HG02571 (cell line): ENCODE results near the gene LY6G6D.

Experiments used
- ATAC-seq: cut with Tn5 transposase; IDR thresholded peaks from one replicate; pipeline ENCODE4 v1.9.1; 2021; ENCODE audit warnings: mild to moderate bottlenecking, moderate library complexity; ENCODE audit not compliant: unreplicated experiment

The LY6G6D gene, protein sequence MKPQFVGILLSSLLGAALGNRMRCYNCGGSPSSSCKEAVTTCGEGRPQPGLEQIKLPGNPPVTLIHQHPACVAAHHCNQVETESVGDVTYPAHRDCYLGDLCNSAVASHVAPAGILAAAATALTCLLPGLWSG

DNA sequence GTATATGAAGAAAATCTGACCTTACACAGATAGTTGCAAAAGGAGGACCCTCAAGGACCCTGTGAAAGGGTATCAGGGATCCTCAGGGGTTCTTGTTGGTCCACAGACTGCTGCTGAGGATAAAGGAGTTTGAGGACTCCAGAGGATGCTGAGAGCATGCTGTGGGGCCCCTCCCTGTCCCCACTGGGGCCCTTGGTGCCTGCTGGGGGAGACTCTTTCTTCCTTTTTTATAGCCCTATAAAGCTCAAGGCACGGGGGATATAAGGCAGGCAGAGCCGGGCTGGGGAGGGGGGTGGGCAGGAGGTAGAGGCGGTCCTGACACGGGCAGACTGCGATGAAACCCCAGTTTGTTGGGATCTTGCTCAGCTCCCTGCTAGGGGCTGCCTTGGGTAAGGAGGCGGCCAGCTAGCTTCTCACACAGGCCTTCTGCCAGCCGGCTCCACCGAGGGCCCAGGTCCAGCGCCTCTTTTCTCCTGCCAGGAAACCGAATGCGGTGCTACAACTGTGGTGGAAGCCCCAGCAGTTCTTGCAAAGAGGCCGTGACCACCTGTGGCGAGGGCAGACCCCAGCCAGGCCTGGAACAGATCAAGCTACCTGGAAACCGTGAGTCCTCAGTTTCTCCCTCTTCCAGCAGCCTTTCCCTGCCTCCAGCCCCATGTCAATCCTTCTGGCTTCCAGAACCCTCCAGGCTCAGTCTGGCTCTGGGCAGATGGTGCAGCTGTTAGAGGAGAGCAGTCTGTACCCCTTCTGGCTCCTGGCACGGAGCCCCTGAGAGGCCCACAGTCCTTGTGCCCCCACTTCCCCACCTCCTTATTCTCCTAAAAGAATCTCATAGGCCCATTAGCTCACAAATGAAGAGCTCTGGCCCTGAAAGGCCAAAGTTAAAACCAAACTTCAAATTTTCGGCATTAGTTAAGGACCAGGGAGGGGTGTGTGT lies at the start of gene LY6G6D:
TSS of gene LY6G6D (plus strand) at position 327 of the 937 bp plus-strand sequence. CDS start at position 335, 8 bp downstream.
- no peak for ATAC-seq

DNA sequence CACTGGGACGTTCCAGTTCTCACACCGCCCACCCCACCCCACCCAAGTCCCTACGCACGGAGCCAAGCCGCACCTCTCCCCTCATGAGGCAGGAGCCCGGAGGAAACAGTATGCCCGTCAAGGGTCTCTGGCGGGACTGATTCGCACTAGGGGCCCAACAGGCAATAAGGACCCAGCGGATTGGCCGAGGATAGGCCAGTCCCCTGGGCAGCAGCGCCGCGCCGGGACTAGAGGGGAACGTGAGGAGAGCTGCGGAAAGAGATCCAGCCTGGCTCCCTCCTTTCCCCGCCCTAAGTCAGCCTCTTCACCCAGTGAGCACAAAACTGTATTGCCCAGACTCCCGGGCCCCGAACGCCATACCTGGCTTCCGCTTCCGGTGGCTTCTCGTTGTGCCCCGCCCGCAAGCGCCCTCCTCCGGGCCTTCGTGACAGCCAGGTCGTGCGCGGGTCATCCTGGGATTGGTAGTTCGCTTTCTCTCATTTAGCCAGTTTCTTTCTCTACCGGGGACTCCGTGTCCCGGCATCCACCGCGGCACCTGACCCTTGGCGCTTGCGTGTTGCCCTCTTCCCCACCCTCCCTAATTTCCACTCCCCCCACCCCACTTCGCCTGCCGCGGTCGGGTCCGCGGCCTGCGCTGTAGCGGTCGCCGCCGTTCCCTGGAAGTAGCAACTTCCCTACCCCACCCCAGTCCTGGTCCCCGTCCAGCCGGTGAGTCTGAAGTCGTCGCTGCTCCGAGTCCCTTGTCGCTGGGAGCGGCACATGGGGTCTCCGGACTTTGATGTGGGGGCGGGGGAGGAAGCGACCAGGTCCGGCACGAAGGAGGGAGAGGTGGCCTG lies 49.4 kb upstream of the LY6G6D start, which contains the start of gene CSNK2B:
TSS of gene CSNK2B (plus strand) at position 580 of the 836 bp plus-strand sequence. CDS start 752 bp downstream, outside the sequence.
- ATAC-seq: peak; percentile 72

DNA sequence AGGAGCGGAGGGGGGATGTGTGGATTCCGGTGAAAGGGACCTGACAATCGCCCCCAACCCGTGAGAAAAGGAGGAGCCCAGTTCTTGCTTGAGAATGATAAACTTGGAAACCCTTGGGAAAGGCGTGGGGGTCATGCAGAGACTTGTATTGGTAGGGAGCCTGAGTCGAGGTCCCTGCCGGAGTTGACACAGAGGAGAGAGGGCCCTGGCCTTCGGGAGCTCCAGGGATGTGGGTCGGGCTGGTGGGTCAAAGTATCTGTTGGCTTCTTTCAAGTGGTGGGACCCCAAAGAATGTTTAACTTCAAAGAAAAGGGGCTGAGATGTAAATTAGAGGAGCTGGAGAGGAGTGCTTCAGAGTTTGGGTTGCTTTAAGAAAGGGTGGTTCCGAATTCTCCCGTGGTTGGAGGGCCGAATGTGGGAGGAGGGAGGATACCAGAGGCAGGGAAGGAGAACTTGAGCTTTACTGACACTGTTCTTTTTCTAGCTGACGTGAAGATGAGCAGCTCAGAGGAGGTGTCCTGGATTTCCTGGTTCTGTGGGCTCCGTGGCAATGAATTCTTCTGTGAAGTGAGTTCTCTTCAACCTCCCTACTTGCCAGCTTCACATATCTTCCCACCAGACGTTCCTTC lies 48.7 kb upstream of the LY6G6D start:
- ATAC-seq: no peak

DNA sequence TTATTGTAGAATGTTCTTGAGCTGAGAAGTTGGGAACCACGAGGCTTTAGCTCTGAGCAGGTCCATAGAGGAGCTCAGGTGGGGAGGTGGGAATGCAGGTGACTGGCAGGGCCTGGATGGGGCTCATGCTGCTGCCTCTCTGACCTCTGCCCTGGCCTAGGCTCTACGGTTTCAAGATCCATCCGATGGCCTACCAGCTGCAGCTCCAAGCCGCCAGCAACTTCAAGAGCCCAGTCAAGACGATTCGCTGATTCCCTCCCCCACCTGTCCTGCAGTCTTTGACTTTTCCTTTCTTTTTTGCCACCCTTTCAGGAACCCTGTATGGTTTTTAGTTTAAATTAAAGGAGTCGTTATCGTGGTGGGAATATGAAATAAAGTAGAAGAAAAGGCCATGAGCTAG lies 45.5 kb upstream of the LY6G6D start, which contains the start of gene LY6G5B:
TSS of gene LY6G5B (plus strand) at position 301 of the 400 bp plus-strand sequence. CDS start 975 bp downstream, outside the sequence.
- ATAC-seq: no peak

DNA sequence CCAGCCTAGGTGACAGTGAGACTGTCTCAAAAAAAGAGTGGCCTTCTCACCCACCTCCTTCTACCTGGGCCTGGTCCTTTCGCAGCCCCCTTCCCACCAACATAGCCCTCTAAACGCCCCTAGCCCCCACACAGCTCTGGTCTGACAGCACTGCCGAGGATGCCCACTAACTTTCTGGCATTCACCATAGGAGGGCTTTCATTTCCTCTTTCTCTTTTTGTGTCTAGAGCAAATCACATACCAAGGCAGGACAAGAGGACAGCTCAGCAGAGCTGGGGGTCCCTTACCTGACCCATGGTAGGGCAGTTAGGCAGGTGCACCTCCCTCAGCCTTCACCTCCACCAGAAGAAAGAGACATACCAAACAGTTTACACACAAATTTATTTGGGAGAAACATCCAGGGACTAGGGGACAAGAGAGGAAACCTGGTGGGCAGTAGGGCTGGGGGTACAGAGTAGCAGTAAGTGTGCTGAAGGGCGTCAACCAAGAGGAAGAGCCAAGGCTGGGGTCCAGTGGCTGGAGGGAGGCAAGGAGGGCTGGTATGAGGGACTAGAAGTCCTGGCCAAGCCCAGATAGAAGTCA lies 38.7 kb upstream of the LY6G6D start:
- ATAC-seq: no peak

DNA sequence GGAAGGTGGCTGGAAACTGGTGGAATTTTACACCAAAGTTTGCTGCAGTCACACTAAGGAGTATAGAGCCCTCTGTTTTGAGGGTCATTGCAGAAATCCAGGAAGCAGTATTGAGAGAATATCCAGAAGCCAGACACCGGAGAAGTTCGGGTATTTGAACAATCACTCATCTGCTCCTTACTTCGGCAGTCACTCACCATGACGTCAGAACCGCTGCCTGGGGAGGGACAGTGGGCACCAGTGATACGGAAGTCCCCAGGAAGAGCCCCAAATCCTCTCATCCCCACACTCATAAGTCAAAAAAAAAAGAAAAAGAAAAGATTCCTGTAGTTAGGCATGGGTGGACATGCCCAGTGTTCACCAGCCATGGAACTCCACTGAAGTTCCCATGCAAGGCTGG lies 38.2 kb upstream of the LY6G6D start:
- ATAC-seq: no peak

DNA sequence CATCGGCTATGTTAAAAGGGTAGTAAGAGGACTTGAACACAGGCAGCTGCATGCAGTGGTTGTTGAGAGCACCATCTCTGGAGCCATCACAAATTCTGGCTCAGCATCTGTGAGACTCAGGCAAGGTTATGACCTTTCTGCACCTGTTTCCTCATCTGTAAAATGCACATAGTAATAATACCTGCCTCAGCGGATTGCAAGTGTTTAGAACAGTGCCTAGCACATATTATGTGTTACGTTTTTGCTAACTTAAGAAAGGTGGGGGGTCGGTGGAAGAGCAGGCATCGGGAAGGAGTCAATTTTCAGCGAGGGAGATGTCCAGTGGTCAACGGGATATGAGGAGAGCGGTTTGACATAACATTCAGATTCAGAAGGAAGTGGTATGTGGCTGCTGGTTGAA lies 37.2 kb upstream of the LY6G6D start:
- ATAC-seq: no peak

DNA sequence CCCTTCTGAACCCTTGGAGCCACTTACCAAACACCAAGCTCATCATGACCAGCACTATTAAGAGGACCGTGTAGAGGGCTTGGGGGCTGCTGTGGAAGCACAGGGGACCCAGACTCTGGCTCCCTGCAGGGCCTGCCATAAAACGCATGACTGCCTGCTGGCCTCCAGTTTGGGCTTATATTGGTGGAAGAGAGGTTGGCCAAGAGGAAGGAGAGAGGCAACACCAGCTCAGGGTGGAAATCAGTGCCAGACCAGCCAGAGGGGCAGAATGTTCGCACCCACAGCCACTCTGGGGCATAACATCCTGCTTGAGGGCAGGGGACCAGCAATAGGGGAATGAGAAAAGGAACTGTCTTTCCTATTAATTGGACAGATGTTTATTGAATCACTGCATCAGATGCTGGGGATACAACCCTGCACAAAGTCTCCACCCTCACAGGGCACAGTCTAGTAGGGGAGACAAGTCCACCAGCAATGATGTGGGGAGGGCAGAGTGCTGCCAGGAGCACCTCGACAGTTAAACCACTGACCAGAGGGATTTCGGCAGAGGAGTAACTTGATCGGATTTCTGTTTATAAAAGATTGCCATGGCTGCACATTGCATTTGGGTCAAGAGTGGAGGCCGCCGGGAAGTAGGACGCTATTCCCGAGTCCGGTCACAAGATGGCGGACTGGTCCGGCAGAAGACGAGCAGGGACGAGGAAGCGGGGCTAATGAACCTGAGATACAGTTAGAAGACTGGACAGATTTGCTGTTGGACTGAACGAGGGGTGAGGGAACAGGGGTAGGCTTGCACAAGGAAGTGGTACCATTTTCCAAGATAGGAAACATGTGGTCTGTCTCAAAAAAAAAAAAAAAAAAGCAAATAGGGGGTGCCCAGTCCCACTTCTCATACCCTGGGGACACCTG lies 34.7 kb upstream of the LY6G6D start, which contains the start of gene LY6G5C:
TSS of gene LY6G5C (minus strand) at position 842 of the 909 bp plus-strand sequence. CDS start at position 148, 694 bp downstream.
- no peak for ATAC-seq

DNA sequence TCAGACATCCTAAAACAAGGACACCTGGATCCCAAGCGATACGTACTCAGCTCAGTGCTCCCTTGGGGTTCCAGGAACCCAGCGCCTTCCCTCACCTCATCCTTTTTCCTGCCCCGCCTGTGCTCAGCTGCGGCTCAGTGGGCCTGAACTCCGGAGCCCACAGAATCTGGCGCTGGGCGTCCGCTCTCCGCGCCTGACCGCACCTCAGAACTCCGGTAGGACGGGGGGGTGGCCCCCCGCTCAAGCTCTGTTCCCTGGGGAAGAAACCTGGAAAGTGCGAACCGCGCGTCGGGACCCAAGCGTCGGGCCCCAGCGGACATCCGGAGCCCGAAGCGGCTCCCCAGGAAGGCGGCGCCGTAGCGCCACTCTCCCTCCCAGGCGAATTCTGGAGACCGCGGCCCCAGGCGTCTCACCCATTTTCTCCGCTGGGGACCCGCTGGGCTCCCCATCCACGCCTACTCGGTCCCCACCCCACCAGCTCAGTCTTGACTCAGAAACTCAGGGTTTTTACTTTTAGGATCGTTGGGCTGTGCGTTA lies 33.9 kb upstream of the LY6G6D start:
- no peak for ATAC-seq

DNA sequence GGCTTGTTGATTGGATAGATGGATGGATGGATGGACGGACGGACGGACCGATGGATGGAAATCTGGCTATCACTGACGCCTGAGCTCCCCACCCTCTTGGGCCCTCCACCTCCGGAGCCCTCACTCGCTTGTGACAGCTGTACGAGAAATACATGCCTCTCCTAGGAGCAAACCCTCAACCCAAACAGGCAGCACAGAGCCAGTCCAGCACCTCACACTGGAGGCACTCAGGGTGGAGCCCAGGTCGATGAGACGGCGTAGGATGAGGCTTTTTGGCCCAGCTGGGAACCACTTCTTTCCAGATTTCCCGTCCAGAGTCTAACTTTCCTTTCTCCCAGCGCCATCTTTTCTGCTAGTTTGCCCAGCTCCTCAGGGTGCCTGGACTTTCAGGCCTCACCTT lies 31.6 kb upstream of the LY6G6D start:
- no peak for ATAC-seq

DNA sequence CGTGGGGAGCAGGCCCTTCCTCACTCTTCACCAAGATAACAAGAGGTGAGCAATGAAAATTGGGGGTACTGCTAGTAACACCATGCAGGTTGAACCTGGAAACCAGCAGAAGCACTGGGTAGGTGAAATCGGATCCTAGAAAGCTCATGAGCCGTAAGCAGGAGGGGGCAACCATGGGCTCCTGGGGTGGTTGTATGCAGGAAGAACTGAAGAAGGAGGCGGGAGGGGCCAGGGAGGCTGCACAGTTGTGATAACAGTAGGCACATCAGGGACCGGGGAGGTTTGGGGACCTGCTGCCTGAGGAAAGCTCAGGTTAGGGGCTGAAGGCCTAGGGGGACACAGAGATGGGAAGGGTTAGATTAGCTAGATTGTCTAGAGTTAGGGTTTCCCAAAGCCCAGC lies 28.7 kb upstream of the LY6G6D start:
- no peak for ATAC-seq

DNA sequence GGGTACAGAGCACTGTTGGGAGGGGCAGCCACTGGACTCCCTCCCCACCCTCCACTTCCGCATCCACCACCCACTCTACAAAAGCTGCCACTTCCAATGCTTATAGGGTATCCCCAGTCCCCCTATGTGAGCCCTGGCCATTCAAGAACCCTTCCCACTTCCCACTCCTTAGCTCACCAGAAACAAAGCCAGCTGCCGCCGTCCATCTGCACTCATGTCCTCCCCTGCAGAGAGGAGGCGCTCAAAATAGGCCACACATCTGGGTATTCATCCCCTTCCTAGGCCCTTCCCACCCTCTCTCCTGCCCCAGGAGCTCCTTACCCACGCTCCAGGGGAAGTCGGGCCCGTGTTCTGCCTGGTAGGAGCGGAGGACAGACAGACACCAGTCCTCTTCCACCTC lies 27.8 kb upstream of the LY6G6D start:
- no peak for ATAC-seq

DNA sequence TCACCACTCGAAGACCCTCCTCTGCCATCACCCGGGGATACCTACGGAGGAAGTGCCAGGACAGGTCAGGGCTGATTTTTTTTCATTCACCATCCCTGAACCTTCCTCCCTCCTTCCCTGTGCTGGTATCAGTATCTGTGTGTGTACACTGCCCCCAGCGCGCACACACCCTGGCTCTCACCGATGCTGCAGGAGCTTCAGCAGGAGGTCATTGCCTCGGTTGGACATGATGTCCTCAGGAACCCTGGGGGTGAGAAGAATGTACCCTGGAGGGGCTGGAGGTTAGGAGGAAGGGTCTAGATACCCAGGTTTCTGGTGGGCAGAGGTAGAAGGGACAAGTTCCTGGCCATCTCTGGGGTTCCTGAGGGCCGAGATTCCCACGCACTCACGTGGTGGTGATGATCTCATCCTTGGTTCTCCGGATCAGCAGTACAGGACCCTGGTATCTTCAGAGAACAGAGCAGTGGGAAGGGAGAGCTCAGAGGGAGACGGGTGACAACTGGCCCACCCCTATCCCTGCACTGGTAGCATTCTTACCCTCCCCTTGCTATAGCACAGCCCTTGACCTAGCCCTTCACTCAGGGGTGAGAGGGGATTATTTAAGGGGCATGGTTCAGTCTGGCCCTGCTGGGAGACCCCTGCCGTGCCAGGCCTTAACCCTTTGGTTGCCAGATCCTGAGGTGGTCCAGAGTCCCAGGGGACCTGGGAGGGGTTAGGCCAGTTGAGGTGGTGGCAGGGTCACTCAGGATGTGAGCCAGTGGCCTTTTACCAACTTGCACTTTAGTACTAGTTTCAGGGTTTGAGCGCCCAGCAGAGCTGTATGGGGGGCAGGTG lies 27.1 kb upstream of the LY6G6D start:
- ATAC-seq: no peak

DNA sequence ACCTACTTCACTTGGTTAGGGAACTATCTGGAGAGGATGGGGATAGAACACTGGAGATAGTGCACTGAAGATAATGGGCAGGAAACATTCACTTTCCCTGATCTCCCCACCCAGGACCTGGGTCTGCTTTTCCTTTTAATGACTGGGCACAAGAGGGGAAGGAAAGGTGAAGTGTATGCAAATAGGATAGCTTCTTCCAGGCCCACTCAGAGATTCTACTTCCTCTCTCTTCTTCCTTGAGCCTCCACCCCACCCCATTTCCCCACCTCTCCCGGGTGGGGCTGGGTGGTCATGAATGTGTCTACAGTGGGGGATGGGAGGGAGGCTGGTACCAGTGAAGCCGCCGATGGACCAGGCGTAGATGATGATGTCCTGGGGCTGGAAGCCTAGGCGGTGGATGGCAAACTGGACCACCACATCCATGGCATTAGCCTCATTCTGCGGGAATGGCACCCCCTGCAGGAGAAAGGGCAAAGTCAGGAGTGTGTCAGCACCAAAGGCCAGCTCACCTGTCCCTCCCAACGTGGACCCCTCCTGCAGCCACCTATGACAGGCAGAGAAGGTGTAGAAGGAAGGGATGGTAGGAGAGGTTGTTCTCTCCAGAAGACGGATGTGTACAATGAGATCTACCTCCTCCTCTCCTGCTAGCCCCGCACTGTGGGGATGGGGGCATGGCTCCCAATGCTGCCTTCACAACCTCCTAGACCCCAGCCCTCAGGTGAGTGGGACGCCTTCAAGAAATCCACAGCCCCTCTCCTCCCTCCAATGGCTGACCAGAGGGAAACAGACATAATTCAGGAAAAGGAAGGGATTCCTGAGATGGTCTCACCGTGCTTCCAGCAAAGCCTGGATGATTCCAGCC lies 25.7 kb upstream of the LY6G6D start:
- no peak for ATAC-seq

DNA sequence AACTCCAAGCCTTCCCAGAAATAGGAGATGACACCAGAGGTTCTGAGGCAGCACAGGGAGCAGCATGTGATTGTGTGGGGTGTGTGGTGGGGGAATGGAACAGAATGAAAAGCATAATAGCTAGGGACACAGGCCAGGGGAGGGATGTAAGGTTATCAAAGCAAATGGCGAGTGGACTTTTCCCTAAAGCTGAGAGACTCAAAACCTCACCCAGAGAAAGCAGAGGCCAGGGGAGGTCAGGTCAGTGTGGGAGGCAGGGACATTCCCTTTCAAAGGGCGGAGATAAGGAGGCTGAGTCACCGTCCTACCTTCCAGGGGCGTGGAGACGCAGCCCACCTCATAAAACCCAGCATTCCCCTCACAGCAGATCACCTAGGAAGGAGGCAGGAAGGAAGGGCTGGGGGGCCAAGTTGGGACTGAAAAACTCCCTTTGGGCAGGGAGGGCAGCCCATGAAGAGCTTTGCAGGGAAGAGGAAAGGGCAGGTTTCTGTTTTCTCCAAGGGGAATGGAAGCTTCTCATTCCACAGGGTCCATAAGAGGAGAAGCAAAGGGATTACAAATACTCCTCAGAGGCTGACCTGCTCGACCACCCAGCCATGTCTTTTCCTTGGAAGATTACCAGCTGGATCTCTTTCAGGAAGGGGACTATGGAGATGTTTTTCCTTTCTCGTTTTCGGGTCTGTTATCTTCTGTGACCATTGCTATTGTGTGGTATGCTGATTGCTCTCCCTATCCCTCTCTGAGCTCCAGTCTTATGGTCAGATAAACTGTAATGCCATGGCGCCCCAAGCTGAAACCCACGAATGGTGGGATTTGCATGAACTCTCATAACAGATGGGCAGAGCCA lies 24.7 kb upstream of the LY6G6D start:
- no peak for ATAC-seq

DNA sequence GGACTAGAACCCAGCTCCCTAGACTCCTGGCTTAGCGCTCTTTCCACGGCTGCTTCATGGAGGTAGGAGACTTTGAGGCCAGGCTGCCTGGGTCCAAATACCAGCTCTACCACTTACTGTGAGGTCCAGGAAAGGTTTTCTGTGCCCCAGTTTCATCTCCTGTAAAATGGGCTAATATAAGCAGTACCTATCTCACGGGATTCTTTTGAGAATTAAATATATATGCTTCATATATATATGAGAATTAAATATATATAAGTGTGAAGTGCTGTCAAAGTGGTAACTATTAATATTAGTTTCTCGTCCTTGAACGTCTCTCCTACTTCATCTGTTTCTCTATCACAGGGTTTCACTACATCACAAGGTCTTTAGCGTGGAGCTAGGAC lies 24.1 kb upstream of the LY6G6D start:
- no peak for ATAC-seq
